Epidermal melanocyte (primary cell): ENCODE data around the gene NAV2.

Experiments
- DNase-seq: peaks from one replicate; pipeline ENCODE4 v3.0.0; 2011; ENCODE audit warnings: low spot score; ENCODE audit not compliant: insufficient read length

The NAV2 gene

DNA sequence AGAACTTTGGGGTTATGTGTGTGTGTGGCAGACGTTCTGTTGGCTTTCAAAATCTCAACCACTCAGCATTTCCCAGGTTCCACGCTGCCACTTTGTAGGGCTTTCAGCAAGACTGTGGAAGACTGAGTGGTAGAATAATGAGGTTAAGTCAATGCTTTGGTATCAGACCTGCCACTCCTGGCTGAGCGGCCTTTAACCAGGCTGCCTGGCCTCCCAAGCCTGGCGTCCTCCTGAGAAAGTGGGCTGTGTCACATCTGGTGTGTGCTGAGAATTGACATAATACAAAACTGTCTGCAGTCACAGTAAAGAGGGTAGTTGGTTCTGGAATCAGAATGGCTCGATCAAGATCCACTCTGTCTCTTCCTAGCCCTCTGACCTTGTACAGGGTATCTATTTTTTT, 321.2 kb downstream of the NAV2 start:
- no peak for DNase-seq

- no peak for DNase-seq
Observed at GRCh38 chr11:20034941-20035340, 322.3 kb downstream of the NAV2 start.

GRCh38 chr11:20035375-20035700, 322.7 kb downstream of the NAV2 start:
- no peak for DNase-seq

- DNase-seq, result no peak
Observed at GRCh38 chr11:20035701-20036601, 323.3 kb downstream of the NAV2 start.

GRCh38 chr11:20036626-20037335, 324.1 kb downstream of the NAV2 start:
- no peak for DNase-seq

DNA sequence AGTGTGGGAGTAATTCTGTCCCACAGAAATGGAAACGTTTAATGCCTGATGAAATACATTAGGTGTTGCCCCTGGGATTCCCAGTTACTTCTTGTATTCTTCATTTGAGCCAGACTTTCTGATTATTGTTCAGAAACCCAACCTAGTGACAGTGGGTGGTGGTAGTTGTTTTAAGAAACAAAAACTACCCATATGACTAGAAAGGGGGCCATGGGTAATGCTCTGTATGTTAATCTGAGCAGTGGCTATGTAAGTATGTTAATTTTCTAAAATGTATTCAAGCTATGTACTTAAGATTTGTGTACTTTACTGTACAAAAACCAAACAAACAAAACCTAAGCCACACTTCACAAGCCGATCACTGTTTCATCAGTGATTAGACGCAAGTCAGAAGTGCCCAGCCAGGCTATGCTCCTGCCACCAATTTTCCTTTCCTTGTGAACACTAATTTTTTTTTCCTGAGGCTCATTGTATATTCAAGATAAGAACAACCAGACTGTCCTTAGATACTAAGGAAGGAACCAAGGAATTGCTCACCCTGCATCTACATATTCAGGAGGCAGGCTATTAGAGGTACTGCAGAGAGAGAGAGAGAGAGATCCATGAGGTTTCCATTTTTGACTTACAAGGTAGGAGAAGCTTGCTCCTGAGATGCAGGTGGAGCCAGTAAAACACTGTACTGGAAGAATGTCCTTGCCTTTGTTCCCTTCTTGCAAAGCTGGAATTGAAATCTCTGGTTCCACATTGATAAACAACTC, 324.9 kb downstream of the NAV2 start:
- DNase-seq, result no peak

- DNase-seq, result no peak
Observed at GRCh38 chr11:20038412-20038811, 325.8 kb downstream of the NAV2 start.

DNA sequence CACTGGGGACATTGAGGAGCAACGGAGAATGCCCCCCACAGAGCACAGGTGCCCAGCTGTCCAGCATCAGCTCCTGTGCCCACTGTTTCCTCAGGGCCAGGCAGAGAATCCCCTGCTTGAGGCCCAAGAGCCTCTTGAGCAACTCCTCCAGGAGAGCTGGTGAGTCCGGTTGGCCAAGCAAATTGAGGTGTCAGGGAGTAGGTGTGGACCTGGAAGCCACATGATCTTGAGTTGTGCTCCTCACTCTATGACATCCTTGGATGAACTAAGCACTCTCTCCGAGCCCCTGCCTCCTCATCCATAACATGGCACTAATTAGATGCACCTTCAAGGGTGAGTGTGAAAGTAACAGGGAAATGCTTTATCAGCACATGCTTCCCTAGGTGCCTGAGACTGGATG, 326.3 kb downstream of the NAV2 start:
- no peak for DNase-seq

GRCh38 chr11:20041499-20041898, 328.9 kb downstream of the NAV2 start:
- DNase-seq, result no peak

GRCh38 chr11:20042045-20042639, 329.5 kb downstream of the NAV2 start:
- DNase-seq, result no peak

GRCh38 chr11:20042811-20043341, 330.2 kb downstream of the NAV2 start:
- DNase-seq, result no peak

DNA sequence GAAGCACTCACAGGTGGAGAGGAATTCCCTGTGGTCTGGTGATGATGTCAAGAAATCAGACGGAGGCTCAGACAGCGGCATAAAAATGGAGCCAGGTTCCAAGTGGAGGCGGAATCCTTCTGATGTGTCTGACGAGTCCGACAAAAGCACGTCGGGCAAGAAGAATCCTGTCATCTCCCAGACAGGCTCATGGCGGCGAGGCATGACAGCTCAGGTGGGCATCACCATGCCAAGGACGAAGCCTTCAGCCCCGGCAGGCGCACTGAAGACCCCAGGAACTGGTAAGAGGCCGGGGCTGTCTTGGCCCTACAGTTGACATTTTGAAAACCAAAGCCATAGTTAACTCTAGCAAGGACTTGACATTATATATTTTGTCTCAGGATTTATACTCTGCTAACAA, 331.4 kb downstream of the NAV2 start:
- DNase-seq, result no peak

DNA sequence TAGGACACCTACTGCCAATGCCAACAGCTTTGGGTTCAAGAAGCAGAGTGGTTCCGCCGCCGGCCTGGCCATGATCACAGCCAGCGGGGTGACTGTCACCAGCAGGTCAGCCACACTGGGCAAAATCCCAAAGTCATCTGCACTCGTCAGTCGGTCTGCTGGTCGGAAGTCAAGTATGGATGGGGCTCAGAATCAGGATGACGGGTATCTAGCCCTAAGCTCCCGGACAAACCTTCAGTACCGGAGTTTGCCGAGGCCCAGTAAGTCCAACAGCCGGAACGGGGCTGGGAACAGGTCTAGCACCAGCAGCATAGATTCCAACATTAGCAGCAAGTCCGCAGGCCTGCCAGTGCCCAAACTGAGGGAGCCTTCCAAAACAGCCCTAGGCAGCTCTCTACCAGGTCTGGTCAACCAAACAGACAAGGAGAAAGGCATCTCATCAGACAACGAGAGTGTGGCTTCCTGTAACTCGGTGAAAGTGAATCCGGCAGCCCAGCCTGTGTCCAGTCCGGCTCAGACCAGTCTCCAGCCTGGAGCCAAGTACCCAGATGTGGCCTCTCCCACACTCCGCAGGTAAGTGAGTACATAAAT, 332.6 kb downstream of the NAV2 start:
- no peak for DNase-seq

DNA sequence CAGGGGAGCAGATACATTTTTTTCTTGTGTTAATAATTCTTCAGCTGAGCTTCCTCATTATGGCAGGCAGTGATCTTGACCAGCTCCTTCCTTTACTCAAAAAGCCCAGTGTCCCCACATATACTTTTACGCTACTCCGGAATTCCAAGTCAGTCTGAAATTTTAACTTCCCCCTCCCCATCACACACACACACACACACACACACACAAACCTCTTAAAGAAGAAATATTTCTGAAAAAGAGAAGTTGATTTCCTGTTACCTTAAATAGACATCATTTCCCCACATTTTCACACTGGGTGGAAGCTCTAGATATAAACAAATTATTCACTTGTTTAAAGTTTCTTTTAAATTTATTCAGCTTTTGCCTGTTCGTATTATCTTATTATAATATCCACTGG, 333.8 kb downstream of the NAV2 start:
- DNase-seq, result no peak

DNA sequence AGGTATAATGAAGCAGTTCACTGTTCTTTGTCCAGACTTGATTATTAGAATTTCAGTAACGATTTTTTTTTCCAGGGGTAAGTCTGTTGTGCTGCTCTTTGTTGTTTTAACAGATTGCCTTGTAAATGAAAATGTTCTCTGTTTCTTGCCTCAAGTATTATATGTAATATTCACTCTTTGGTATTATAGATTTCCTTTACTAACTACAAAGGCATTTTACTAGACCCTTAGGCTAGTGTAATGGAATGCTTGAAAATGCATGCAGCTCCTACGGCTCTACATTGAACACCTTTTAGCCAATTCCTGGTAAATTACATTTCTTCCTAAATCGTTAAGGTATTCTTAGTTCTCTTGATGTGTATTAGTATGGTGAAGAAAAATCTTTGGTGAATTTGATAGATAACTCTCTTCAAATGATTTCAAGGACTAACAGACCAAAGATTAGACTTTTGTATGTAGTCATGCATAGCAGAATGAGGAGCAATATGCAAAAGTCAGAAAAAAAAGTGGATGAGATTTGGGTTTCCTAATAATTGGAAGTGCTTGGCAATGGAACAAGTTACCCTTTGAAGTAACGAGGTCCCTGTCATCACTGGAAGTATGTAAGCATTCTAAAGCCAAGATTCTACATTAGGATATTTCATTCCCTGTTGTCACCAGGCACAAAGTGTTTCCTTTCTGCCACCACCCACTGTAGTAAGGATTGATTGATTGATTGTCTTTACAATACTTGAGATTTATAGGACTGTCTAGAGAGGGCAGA, 334.6 kb downstream of the NAV2 start:
- no peak for DNase-seq

- DNase-seq, result no peak
Observed at GRCh38 chr11:20047769-20048154, 335.1 kb downstream of the NAV2 start.

- no peak for DNase-seq
Observed at GRCh38 chr11:20048246-20048645, 335.6 kb downstream of the NAV2 start.

DNA sequence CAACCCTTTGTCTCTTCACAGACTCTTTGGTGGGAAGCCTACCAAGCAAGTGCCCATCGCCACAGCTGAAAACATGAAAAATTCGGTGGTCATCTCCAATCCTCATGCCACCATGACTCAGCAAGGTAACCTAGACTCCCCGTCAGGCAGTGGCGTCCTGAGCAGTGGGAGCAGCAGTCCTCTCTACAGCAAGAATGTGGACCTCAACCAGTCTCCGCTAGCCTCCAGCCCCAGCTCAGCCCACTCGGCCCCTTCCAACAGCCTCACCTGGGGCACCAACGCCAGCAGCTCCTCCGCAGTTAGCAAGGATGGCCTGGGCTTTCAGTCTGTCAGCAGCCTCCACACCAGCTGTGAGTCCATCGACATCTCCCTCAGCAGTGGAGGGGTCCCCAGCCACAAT, 336.1 kb downstream of the NAV2 start:
- no peak for DNase-seq

DNA sequence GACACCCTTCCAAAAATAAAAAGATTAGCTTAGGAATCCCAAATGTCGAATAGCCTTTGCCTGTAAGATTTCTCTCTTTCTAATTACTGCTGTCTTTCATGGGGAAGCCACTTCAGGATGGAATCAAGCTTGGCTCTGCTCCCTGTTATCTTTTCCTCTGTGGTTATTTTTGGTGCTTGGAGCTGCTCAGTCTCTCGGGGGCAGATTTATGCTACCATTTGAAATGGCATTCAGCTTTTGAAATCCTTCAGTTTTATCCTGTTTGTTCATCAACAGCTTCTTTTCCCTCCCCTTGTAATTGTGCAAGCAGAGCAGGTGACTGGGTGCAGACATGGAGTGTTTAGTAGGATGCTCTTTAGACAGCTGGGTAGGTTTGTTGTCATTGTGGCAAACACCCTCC, 336.6 kb downstream of the NAV2 start:
- no peak for DNase-seq

DNA sequence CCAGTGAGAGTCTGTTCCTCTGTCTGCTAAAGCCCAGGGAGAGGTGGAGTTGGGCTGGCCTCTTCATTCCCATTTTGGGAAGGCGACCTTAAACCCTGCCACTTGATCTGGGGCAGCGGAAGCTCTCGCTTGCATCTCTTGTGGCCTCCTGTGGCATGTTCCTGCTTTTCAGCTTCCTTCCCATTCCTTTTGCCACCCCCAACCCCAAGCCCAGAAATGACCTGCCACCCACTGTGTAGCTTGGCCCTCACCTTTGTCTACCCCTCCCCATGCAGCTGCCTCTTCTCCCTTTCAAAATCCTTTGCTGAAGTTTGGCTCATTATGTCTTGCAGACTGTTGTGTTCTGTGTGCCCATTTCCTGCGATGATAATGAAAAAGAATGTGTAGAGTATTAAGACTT, 337.4 kb downstream of the NAV2 start:
- DNase-seq, result no peak
